Liver (tissue), 3 donors: Measurements from ENCODE around the gene RSU1.

Experiments
- EGR1 ChIP-seq, 2 donors: IDR thresholded peaks; 2 replicates each; pipeline ENCODE4 v1.6.1; 2016 to 2018; ENCODE audit warnings: antibody characterized with exemption in 2 of 2, low read depth in 2 of 2
- JUND ChIP-seq, 2 donors: IDR thresholded peaks; 2 replicates each; pipeline ENCODE4 v1.6.1; 2016; ENCODE audit warnings: antibody characterized with exemption in 2 of 2
- RAD21 ChIP-seq, 2 donors: IDR thresholded peaks; 2 replicates each; pipeline ENCODE4 v1.6.1; 2016; ENCODE audit warnings: antibody characterized with exemption in 2 of 2, mild to moderate bottlenecking in 2 of 2
- TAF1 ChIP-seq: conservative IDR thresholded peaks from 2 replicates; pipeline ENCODE4 v1.6.1; 2016; ENCODE audit warnings: antibody characterized with exemption, mild to moderate bottlenecking
- TF ChIP-seq, protein P1 (sequence below): fragments of 150-350 bp; IDR thresholded peaks from 2 replicates; pipeline ENCODE4 v1.5.1; 2017; ENCODE audit warnings: improper control_type of control experiment, low read depth, low read length; ENCODE audit not compliant: missing input control
- TF ChIP-seq, protein P2 (sequence below): IDR thresholded peaks from 2 replicates; pipeline ENCODE4 v1.6.1; 2016; ENCODE audit warnings: antibody characterized with exemption, mild to moderate bottlenecking
- TF ChIP-seq, protein P3 (sequence below): IDR thresholded peaks from 2 replicates; pipeline ENCODE4 v1.6.1; 2016; ENCODE audit warnings: antibody characterized with exemption
- donor health status: healthy.
- donor health status: healthy.

DNA sequence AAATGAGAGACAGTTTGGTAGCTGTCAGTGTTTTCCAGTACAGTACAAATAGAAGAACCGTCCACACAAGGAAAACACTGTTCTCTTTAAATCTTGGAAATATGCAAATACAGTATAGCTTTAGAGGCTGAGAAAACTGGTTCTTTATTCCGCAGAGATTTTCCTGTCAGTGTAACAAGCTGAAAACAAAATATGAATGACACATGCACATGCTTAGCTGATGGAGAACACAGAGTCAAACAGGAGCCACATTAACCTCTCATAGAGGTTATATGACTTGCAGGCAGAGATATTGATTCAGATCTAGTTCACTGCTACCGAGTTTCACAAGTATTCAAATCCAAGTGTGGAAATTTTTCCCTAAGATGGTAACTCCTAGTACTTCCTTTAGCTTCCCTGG lies 160.3 kb downstream of the RSU1 start:
- TF ChIP-seq, protein P1, sequence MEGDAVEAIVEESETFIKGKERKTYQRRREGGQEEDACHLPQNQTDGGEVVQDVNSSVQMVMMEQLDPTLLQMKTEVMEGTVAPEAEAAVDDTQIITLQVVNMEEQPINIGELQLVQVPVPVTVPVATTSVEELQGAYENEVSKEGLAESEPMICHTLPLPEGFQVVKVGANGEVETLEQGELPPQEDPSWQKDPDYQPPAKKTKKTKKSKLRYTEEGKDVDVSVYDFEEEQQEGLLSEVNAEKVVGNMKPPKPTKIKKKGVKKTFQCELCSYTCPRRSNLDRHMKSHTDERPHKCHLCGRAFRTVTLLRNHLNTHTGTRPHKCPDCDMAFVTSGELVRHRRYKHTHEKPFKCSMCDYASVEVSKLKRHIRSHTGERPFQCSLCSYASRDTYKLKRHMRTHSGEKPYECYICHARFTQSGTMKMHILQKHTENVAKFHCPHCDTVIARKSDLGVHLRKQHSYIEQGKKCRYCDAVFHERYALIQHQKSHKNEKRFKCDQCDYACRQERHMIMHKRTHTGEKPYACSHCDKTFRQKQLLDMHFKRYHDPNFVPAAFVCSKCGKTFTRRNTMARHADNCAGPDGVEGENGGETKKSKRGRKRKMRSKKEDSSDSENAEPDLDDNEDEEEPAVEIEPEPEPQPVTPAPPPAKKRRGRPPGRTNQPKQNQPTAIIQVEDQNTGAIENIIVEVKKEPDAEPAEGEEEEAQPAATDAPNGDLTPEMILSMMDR: no peak
- TF ChIP-seq TAF1: no peak
- TF ChIP-seq EGR1 (IDR thresholded peaks at IDR 0.05; ENCODE audit: low read depth in 2 of 2): no peak
- TF ChIP-seq, protein P2, sequence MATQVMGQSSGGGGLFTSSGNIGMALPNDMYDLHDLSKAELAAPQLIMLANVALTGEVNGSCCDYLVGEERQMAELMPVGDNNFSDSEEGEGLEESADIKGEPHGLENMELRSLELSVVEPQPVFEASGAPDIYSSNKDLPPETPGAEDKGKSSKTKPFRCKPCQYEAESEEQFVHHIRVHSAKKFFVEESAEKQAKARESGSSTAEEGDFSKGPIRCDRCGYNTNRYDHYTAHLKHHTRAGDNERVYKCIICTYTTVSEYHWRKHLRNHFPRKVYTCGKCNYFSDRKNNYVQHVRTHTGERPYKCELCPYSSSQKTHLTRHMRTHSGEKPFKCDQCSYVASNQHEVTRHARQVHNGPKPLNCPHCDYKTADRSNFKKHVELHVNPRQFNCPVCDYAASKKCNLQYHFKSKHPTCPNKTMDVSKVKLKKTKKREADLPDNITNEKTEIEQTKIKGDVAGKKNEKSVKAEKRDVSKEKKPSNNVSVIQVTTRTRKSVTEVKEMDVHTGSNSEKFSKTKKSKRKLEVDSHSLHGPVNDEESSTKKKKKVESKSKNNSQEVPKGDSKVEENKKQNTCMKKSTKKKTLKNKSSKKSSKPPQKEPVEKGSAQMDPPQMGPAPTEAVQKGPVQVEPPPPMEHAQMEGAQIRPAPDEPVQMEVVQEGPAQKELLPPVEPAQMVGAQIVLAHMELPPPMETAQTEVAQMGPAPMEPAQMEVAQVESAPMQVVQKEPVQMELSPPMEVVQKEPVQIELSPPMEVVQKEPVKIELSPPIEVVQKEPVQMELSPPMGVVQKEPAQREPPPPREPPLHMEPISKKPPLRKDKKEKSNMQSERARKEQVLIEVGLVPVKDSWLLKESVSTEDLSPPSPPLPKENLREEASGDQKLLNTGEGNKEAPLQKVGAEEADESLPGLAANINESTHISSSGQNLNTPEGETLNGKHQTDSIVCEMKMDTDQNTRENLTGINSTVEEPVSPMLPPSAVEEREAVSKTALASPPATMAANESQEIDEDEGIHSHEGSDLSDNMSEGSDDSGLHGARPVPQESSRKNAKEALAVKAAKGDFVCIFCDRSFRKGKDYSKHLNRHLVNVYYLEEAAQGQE: no peak
- TF ChIP-seq, protein P3, sequence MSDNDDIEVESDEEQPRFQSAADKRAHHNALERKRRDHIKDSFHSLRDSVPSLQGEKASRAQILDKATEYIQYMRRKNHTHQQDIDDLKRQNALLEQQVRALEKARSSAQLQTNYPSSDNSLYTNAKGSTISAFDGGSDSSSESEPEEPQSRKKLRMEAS: no peak
- TF ChIP-seq JUND (IDR thresholded peaks at IDR 0.05): no peak
- no peak for TF ChIP-seq RAD21 (IDR thresholded peaks at IDR 0.05)
